Upper lobe of right lung (tissue), 1 donor: ENCODE measurements around the gene ECHS1. TPM values are rescaled to one million over a fixed set of nuclear protein-coding genes. Genes with fewer than 3 reads are reported as not detected.
"Not testable (repeated sequence)": the region's sequence is repeated elsewhere in the genome, so short reads cannot be mapped to it uniquely, and the experiment has no call there.

ENCODE experiments used
- ATAC-seq: fragments of 200-7000 bp; cut with Tn5 transposase; one replicate; pipeline ENCODE4 v1.9.1; 2020; ENCODE audit warnings: mild to moderate bottlenecking, moderate library complexity
- DNase-seq: peaks from one replicate; pipeline ENCODE4 v3.0.0-alpha.2; 2020
- H3K27ac ChIP-seq: fragments of 200-600 bp; one replicate; pipeline ENCODE4 v1.8.0; 2022
- H3K27me3 ChIP-seq: fragments of 200-600 bp; one replicate; pipeline ENCODE4 v1.8.0; 2022; ENCODE audit warnings: mild to moderate bottlenecking
- H3K36me3 ChIP-seq: fragments of 200-600 bp; one replicate; pipeline ENCODE4 v1.8.0; 2022
- H3K4me1 ChIP-seq: fragments of 200-600 bp; one replicate; pipeline ENCODE4 v1.8.0; 2022
- H3K4me3 ChIP-seq: fragments of 200-600 bp; one replicate; pipeline ENCODE4 v1.8.0; 2022; ENCODE audit warnings: mild to moderate bottlenecking
- H3K9me3 ChIP-seq: fragments of 200-600 bp; one replicate; pipeline ENCODE4 v1.8.0; 2022
- CTCF ChIP-seq: fragments of 200-600 bp; IDR thresholded peaks from one replicate; pipeline ENCODE4 v1.8.0; 2022; ENCODE audit warnings: antibody characterized with exemption
- intact Hi-C: fragments of 100-400 bp; cut with DNase I; formaldehyde crosslinking; loops from one replicate; pipeline ENCODE4 v1.11.0; 2022
- total RNA-seq: library from RNA; stranded (reverse); fragmentation: NEBNext Ultra II Directional; extraction: Animal tissue kit (Norgen Biotek cat#: 25700); gene quantifications from one replicate; pipeline ENCODE4 v1.2.1, GENCODE V29; 2021
- donor health status: DM: no; HTN: yes; CAD: no; lungs with severe emphysema.

The ECHS1 gene
- total RNA-seq, 1 donor from 2014 or later = 55.8 TPM

DNA sequence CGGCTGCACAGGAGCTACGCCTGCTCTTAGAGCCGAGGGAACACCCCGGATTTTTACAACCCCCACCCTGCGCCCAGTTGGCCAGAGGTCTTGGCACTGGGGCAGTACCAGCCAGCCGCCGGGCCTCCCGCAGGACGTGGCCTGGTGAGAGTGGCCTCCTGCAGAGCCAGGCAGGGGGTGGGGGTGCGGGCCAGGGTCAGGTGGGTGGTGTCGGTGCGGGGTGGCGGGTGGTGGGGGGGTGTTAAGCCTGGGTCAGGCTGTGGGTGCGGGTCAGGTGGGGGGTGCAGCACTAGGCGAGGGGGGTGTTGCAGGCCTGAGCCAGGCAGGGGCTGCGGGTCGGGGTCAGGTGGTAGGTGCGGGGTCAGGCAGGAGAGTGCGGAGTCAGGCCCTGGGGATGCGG lies 647 bp downstream of the ECHS1 start:
- H3K36me3 ChIP-seq = peaks cover 31% of the 10 kb centered on the region
- no peak for ATAC-seq
- H3K9me3 ChIP-seq = no peaks in the 10 kb centered on the region
- no peaks in the 10 kb centered on the region for H3K27me3 ChIP-seq
- H3K4me3 ChIP-seq = peak overlapping the region; percentile 72
- no peak overlapping the region for H3K27ac ChIP-seq
- peaks cover 12% of the 10 kb centered on the region for H3K4me1 ChIP-seq
- intact Hi-C loops = no loop called here
- no peak for DNase-seq
- TF ChIP-seq CTCF = no peak

GRCh38 chr10:133370030-133370786 lies 2.9 kb downstream of the ECHS1 start:
- H3K4me3 ChIP-seq = no peak overlapping the region
- H3K4me1 ChIP-seq = peaks cover 11% of the 10 kb centered on the region
- DNase-seq (no peak), ATAC-seq (no peak)
- no peak overlapping the region for H3K27ac ChIP-seq
- no peaks in the 10 kb centered on the region for H3K27me3 ChIP-seq
- no peaks in the 10 kb centered on the region for H3K9me3 ChIP-seq
- TF ChIP-seq CTCF = no peak
- intact Hi-C loops = no loop called here
- peaks cover 50% of the 10 kb centered on the region for H3K36me3 ChIP-seq

DNA sequence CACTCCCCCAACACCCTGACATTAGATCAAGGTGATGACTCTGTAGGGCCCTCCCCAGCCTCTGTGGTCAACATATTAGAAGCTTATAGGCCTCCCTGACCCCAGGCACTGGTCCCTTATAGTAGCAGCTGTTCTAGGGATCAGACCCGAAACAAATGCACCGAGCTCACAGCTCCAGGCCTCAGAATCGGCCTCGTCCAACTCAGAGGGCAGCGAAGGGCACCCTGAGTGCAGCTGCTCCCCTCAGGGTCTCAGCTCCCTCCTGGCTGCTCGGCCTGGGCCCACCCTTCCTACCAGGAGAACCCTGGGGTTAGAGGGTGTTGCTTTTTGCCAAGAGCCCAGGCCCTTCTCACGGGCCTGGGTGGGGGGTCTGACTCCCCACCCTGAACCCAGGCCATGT lies 5.0 kb downstream of the ECHS1 start:
- TF ChIP-seq CTCF = no peak
- Histone ChIP-seq H3K27ac (no peak overlapping the region), H3K36me3 (peaks cover 66% of the 10 kb centered on the region), H3K4me1 (peaks cover 3% of the 10 kb centered on the region), H3K27me3 (no peaks in the 10 kb centered on the region), H3K9me3 (no peaks in the 10 kb centered on the region), H3K4me3 (no peak overlapping the region)
- ATAC-seq (no peak), DNase-seq (no peak)
- intact Hi-C loops = no loop called here

GRCh38 chr10:133367461-133367860 lies 5.7 kb downstream of the ECHS1 start:
- H3K9me3 ChIP-seq, intact Hi-C loops, DNase-seq, ATAC-seq, H3K27ac ChIP-seq, H3K4me3 ChIP-seq, H3K4me1 ChIP-seq, H3K27me3 ChIP-seq: not testable (repeated sequence)
- H3K36me3 ChIP-seq = peaks cover 69% of the 10 kb centered on the region

- DNase-seq = no peak
- Histone ChIP-seq H3K9me3 (no peaks in the 10 kb centered on the region), H3K4me3 (no peak overlapping the region), H3K27me3 (no peaks in the 10 kb centered on the region), H3K4me1 (no peaks in the 10 kb centered on the region), H3K36me3 (peaks cover 74% of the 10 kb centered on the region), H3K27ac (no peak overlapping the region)
- ATAC-seq = no peak
- intact Hi-C loops = no loop called here
- TF ChIP-seq CTCF = no peak
Observed at GRCh38 chr10:133366751-133367150, 6.4 kb downstream of the ECHS1 start.

DNA sequence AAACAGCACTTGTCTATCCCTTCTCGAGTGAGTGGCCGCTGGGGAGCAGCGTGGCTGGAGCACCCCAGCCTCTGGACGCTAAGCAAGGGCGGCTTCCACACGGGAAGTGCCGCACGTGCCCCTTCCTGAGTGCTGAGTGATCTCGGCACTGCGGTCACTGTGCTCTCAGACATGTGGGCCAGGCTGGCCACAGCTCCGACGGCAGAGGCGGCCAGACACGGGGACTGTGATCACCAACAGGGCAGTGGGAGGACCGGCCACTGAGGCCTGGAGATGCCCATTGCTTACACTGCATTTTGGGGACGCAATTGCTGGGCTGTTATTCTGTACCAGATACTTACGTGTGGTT lies 7.0 kb downstream of the ECHS1 start:
- Histone ChIP-seq H3K27me3 (no peaks in the 10 kb centered on the region), H3K27ac (no peak overlapping the region), H3K36me3 (peaks cover 74% of the 10 kb centered on the region), H3K9me3 (no peaks in the 10 kb centered on the region), H3K4me3 (no peak overlapping the region), H3K4me1 (no peaks in the 10 kb centered on the region)
- no peak for TF ChIP-seq CTCF
- intact Hi-C loops = no loop called here
- ATAC-seq (no peak), DNase-seq (no peak)
